Thymus (tissue), 11 donors: ENCODE measurements around the gene MARCHF9. TPM values are rescaled to one million over a fixed set of nuclear protein-coding genes. Genes with fewer than 3 reads are reported as not detected.

ENCODE experiments used
- DNase-seq, 9 donors: peaks; one replicate each; pipeline ENCODE4 v3.0.0-alpha.2; 2013; ENCODE audit warnings: low spot score in 9 of 9, low read depth in 6 of 9, missing footprints in 1 of 9
- H3K27ac ChIP-seq, 2 donors: one replicate each; pipeline ENCODE4 v1.5.1; 2013; ENCODE audit warnings: control low read depth in 1 of 2, low read depth in 1 of 2, low read length in 1 of 2, mild to moderate bottlenecking in 1 of 2, moderate library complexity in 1 of 2
- H3K27me3 ChIP-seq, 2 donors: one replicate each; pipeline ENCODE4 v1.5.1; 2013; ENCODE audit warnings: low read length in 1 of 2; ENCODE audit not compliant: control insufficient read depth in 2 of 2, insufficient read depth in 1 of 2
- H3K36me3 ChIP-seq, 2 donors: one replicate each; pipeline ENCODE4 v1.5.1; 2013; ENCODE audit warnings: low read length in 1 of 2, mild to moderate bottlenecking in 1 of 2, moderate library complexity in 1 of 2; ENCODE audit not compliant: control insufficient read depth in 2 of 2, insufficient read depth in 2 of 2
- H3K4me1 ChIP-seq, 2 donors: one replicate each; pipeline ENCODE4 v1.5.1; 2013; ENCODE audit warnings: low read length in 2 of 2; ENCODE audit not compliant: control insufficient read depth in 2 of 2, insufficient read depth in 2 of 2
- H3K4me3 ChIP-seq, 2 donors: one replicate each; pipeline ENCODE4 v1.5.1; 2013; ENCODE audit warnings: low read length in 2 of 2, control low read depth in 1 of 2, mild to moderate bottlenecking in 1 of 2
- H3K9me3 ChIP-seq, 2 donors: one replicate each; pipeline ENCODE4 v1.5.1; 2013; ENCODE audit warnings: low read length in 1 of 2, mild to moderate bottlenecking in 1 of 2; ENCODE audit not compliant: control insufficient read depth in 2 of 2, insufficient read depth in 1 of 2
- WGBS: extraction: QIAGEN DNeasy Blood & Tissue Kit; methylation state at CpG from one replicate; pipeline ENCODE4 v1.1.7; 2013; 5-methylcytosine and 5-hydroxymethylcytosine counted together
- polyA plus RNA-seq: library from polyadenylated mRNA; stranded (reverse); fragments of 200-250 nt; gene quantifications from one replicate; pipeline ENCODE4 v1.2.3, GENCODE V29; 2013
- total RNA-seq: library from RNA; stranded (reverse); fragments of 120-200 nt; gene quantifications from one replicate; pipeline ENCODE4 v1.2.4, GENCODE V29; 2013
- donor health status: healthy.

The MARCHF9 gene
- total and polyA plus RNA-seq, 2 donors = 10.7 to 54.9 TPM

DNA sequence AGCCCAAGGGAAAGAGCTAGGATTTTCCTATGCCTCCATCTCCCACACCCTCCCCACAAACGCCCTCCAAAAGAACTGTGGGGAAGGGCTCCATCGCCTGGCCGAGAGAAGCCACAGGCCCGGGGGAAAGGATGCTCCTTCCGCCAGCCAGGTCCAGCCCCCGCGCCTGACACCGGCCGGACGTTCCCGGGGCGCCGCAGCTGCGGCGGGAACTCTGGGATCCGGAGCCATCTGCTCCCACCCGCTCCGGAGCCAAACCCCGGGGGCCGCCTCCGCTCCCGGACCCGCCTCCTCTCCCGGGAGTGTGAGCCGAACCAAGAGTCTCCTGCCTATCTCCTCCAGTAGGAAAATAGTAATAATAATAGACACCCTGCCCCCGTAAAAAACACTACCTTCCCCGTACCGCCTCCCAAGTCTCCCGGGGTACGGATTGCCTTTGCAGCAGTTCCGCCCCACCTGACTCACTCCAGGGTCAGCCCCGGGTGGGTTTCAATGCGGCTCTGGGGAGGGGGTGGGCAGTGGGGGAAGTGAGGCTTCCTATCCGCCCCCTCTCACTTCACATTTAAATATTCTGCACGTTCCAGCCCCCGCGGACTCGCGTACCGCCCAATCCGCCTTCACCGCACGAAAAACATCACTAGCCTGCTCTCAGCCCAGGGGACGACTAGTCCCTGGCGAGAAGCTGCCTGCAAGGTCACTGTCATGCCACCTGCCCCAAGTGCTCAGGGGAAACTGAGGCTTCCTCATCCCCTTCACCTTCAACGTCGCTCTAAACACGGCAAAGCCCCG is 18.8 kb upstream of the MARCHF9 start:
- Histone ChIP-seq H3K9me3 (no peaks in the 10 kb centered on the region), H3K27ac (no peak overlapping the region), H3K4me3 (no peak overlapping the region), H3K4me1 (peaks cover 13 to 27% of the 10 kb centered on the region in 2 donors), H3K27me3 (peaks cover 0 to 22% of the 10 kb centered on the region in 2 donors), H3K36me3 (peaks cover 46 to 66% of the 10 kb centered on the region in 2 donors)
- 95% methylated on average over 49 of the region's 49 CpGs for WGBS
- DNase-seq = no peak

DNA sequence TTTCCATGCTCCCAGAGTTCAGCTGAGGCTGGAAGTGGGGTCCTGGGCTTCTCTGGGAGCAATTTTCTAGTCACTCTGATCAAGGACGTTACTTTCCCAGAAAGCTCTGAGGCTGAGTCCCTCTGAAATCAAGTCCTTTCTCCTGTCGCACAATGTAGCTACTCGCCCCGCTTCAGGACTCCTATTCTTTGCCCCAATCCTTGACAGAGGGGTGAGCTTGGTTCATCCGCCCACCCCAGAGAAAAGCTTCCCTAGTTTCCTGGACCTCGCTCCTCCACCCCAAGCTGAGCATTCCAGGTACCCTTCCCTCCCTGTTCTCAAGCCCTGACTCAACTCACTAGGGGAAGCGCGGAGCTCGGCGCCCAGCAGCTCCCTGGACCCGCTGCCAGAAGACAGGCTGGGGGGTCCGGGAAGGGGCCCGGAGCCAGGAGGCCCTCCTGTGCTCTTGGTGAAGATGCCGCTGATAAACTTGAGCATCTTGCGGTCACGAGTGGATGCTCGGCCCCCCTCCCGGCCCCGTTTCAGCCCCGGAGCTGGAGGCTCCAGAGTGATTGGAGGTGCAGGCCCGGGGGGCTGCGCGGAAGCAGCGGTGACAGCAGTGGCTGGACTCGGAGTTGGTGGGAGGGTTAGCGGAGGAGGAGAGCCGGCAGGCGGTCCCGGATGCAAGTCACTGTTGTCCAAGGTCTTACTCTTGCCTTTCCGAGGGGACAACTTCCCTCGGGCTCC is 18.0 kb upstream of the MARCHF9 start:
- DNase-seq = no peak
- peaks cover 0 to 22% of the 10 kb centered on the region in 2 donors for H3K27me3 ChIP-seq
- 92% methylated on average over 31 of the region's 31 CpGs for WGBS
- peaks cover 17 to 35% of the 10 kb centered on the region in 2 donors for H3K4me1 ChIP-seq
- H3K36me3 ChIP-seq = peaks cover 39 to 58% of the 10 kb centered on the region in 2 donors
- no peaks in the 10 kb centered on the region for H3K9me3 ChIP-seq
- H3K4me3 ChIP-seq = no peak overlapping the region
- H3K27ac ChIP-seq = no peak overlapping the region

DNA sequence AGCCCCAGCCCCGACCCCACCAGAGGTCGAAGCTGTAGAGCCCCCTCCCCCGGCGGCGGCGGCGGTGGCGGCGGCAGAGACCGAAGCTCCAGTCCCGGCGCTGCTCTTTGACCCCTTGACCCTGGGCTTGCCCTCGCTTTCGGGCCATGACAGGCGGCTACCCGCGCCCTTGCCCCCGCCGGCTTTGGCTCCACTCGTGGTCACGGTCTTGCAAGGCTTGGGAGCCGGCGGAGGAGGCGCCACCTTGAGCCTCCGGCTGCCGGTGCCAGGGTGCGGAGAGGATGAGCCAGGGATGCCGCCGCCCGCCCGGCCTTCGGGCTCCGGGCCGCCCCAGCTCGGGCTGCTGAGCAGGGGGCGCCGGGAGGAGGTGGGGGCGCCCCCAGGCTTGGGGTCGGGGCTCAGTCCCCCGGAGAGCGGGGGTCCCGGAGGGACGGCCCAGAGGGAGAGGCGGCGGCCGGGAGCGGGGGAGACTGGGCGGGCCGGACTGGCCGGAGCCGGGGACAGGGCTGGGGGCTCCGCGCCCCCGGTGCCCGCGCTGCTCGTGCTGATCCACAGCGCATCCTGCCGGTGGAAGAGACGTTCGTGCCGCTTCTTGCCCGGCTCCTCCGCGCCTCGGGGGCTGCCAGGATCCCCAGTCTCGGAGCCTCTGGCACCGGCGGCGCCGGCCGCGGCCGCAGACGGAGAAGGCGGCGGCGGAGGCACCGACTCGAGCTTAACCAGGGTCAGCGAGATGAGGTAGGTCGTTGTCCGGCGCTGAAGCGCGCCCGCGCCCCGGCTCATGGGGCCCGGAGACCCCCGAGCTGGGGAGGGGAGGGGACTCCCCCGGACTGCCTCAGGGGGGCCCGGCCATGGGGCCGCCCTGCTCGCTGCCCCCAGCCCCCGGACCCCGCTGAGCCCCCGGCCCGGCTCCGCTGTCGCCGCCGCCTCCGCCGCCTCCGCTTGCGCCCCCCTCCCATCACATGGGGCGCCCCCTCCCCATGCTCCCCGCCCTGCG is 17.1 kb upstream of the MARCHF9 start:
- H3K9me3 ChIP-seq = no peaks in the 10 kb centered on the region
- H3K4me3 ChIP-seq = no peak overlapping the region
- WGBS = 94% methylated on average over 110 of the region's 110 CpGs
- no peak for DNase-seq
- no peak overlapping the region for H3K27ac ChIP-seq
- H3K27me3 ChIP-seq = peaks cover 0 to 22% of the 10 kb centered on the region in 2 donors
- peaks cover 22 to 42% of the 10 kb centered on the region in 2 donors for H3K4me1 ChIP-seq
- peaks cover 30 to 50% of the 10 kb centered on the region in 2 donors for H3K36me3 ChIP-seq

DNA sequence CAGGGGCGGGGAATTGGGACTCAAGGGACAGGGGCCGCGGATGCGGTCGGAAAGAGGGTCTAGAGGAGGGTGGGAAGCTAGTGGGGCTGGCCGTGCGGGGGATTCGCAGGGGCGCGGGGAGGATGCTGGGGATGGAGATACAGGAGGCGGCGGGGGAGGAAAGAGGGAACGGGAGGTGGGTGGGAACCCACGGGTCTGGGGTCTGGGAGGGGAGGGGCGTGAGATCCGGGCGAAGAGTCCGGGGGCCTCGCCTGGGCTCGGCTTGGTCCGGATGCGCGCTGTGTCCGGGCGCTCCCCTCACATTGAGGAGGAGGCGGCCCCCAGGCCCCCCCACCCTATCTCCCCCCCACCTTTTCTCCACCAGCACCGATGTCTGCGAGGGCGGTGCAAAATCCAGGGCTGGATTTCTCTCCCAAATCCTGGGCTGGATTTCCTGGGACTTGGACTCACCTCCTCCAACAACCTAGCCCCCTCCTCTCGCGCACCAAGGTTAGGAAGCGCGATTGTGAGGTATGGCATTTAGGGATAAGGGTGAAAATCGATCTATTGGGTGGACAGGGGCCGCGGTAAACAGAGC is 16.2 kb upstream of the MARCHF9 start, which contains the start of gene AGAP2:
Gene AGAP2, minus strand, starts transcription at position 82 of the 577 bp plus-strand sequence. CDS start 496 bp downstream, outside the sequence.
- Histone ChIP-seq H3K4me1 (peaks cover 22 to 42% of the 10 kb centered on the region in 2 donors), H3K36me3 (peaks cover 24 to 40% of the 10 kb centered on the region in 2 donors), H3K4me3 (no peak within 1 kb of the TSS), H3K27me3 (peaks cover 0 to 22% of the 10 kb centered on the region in 2 donors), H3K27ac (no peak within 1 kb of the TSS), H3K9me3 (no peaks in the 10 kb centered on the region)
- DNase-seq = no peak
- 89% methylated on average over 36 of the region's 36 CpGs for WGBS

DNA sequence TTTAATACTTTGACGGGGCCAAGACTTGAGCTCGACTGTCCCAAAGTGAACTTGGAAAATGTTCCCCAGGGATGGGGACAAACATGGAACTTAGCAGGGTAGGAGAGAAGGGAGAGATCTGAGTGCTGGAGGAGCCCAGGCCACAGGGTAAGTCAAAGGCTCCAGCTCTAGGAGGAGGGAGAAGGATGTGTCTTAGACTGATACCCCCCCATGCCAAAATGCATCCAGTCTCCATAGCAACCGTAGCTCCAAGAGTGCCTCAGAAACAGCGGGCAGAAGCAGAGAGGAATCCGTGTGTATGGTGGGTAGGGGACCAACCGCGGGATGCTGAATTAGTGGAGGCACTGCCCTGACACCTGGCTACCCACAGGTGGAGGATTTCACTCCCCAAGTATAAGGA is 15.5 kb upstream of the MARCHF9 start:
- WGBS = 89% methylated on average over 7 of the region's 7 CpGs
- Histone ChIP-seq H3K9me3 (no peaks in the 10 kb centered on the region), H3K27ac (no peak overlapping the region), H3K27me3 (peaks cover 0 to 24% of the 10 kb centered on the region in 2 donors), H3K36me3 (peaks cover 18 to 34% of the 10 kb centered on the region in 2 donors), H3K4me3 (no peak overlapping the region), H3K4me1 (peaks cover 26 to 48% of the 10 kb centered on the region in 2 donors)
- DNase-seq = no peak

DNA sequence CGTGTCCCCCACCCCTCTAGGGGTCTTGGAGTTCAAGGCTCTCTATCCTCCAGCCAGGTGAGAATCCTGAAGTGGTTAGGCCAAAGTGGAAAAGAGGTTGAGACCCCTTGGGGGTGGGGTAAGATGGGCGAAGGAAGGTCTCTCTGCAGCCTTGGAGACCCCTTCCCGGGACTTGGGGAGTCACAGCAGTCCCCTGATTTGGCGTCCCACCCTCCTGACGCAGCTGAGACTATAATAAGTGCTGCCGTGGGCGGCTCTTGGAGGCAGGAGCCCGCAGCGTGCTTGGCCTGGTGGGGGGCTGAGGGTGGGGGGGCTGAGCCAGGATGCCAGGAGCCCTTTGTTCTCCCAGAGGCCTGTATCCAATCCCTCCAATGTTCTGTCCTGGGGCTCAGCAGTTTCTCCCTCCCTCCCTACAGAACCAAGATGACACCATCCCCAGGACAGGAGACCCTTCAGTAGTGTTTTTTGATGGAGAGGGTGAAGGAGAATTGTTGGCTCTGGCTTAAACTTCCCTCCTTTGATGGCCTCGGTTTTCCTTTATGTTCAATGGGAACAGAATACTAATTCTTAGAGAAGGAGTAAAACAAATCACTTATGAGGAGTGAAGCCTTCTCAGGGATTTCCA is 14.9 kb upstream of the MARCHF9 start:
- Histone ChIP-seq H3K4me3 (no peak overlapping the region), H3K27me3 (peaks cover 0 to 24% of the 10 kb centered on the region in 2 donors), H3K36me3 (peaks cover 13 to 27% of the 10 kb centered on the region in 2 donors), H3K9me3 (no peaks in the 10 kb centered on the region), H3K27ac (no peak overlapping the region), H3K4me1 (peaks cover 29 to 52% of the 10 kb centered on the region in 2 donors)
- 91% methylated on average over 10 of the region's 10 CpGs for WGBS
- DNase-seq = no peak

DNA sequence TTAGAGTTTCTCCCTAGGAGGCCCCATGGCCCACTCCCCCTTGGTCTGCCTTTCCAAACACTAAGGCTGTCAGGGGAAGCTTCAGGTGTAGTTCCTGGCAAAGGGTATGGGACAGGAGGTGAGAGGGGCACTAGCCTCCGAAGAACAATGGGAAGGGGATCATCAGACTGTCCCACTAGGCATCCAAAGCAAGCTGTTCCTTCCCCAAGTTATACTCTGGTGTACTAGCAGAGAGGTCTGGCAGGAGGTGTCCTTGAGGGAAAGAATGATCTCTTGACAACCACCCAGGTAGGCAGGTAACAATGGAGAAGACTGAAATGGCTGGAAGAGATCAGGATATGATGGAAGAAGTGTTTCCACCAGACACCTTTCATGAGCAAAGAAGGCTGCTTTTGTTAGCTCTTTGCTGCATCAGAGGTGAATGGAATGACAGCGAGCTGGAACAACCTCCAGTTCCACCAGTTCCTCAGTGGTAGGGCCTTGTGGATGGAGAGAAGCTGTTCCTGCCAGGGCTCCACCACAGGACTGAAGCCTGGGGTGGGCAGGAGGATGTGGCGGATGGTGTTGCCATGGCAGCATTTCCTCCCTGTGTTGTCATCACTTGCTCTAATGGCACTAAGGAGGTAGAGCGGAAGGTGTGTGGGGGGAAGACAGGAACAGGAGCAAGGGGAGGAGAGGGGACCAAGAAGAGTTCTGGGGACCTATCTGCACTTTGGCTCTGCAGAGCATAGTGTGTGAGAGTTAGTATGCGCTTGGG is 14.1 kb upstream of the MARCHF9 start:
- peaks cover 9 to 25% of the 10 kb centered on the region in 2 donors for H3K36me3 ChIP-seq

More for the DNA sequence above, 14.1 kb upstream of the MARCHF9 start:
- WGBS = 17% methylated on average over 5 of the region's 5 CpGs
- peak overlapping the region; percentile 57 to 58 for H3K4me3 ChIP-seq
- H3K27ac ChIP-seq = peak overlapping the region; percentile 6 to 82
- peak in 8 of 9 donors; percentile 77 to 94 (median 82) for DNase-seq
- H3K9me3 ChIP-seq = no peaks in the 10 kb centered on the region
- H3K27me3 ChIP-seq = peaks cover 0 to 24% of the 10 kb centered on the region in 2 donors
- H3K4me1 ChIP-seq = peaks cover 33 to 60% of the 10 kb centered on the region in 2 donors
